ENCODE results near the gene STAC2. TPM values are rescaled to one million over a fixed set of nuclear protein-coding genes. Genes with fewer than 3 reads are reported as not detected.
A peak's percentile ranks its signal among the peaks of the same experiment; 100 is the strongest.

Gene STAC2
- total and polyA plus RNA-seq, 9 of the 15 experiments (the other 6 are each of a cell fraction or from before 2014, with no cell fraction given) = not detected

GRCh38 chr17:39200070-39200879, 25.5 kb downstream of the STAC2 start, which contains the start of gene RPL19 (continued):
- TF ChIP-seq BRD9 (IDR thresholded peaks at IDR 0.05; ENCODE audit: low read depth, partially characterized antibody) (peak; percentile 55), SMAD4 (CRISPR knock-in tag; conservative IDR thresholded peaks at IDR 0.05) (no peak), ZNF140 (CRISPR knock-in tag; IDR thresholded peaks at IDR 0.05) (no peak), SIN3A (IDR thresholded peaks at IDR 0.05; ENCODE audit: borderline replicate concordance in 2 of 2, control insufficient read depth in 1 of 2, low read depth in 2 of 2, low read length in 2 of 2) (peak; percentile 38 to 78; a peak in 1 of 4 replicates), SMARCE1 (IDR thresholded peaks at IDR 0.05) (no peak), NR2C1 (IDR thresholded peaks at IDR 0.05) (peak; percentile 58; the same call in 1 of the 2 replicates), NR2C1 (tag; IDR thresholded peaks at IDR 0.05) (no peak), ZNF12 (CRISPR knock-in tag; IDR thresholded peaks at IDR 0.05) (0 out of 2 replicates have a peak, but pooled peaks have one; percentile 30), TARDBP (IDR thresholded peaks at IDR 0.05) (no peak), ATF2 (CRISPR knock-in tag; IDR thresholded peaks at IDR 0.05) (no peak), RUNX1 (IDR thresholded peaks at IDR 0.05; ENCODE audit: low read depth) (no peak), TBL1XR1 (IDR thresholded peaks at IDR 0.05; ENCODE audit: low read length in 2 of 2) (no peak), FOXM1 (IDR thresholded peaks at IDR 0.05; ENCODE audit: low read depth) (no peak), FOXM1 (CRISPR knock-in tag; IDR thresholded peaks at IDR 0.05; ENCODE audit: low read depth) (0 out of 2 replicates have a peak, but pooled peaks have one; percentile 36), MNT (conservative IDR thresholded peaks at IDR 0.05) (peak; percentile 81 to 88), E2F3 (CRISPR knock-in tag; IDR thresholded peaks at IDR 0.05) (0 out of 2 replicates have a peak, but pooled peaks have one; percentile 14), MAFG (tag; conservative IDR thresholded peaks at IDR 0.05) (no peak), NFE2L1 (tag; IDR thresholded peaks at IDR 0.05; ENCODE audit: borderline replicate concordance, low read depth) (no peak), ARID2 (IDR thresholded peaks at IDR 0.05) (0 out of 2 replicates have a peak, but pooled peaks have one; percentile 11), DPF2 (IDR thresholded peaks at IDR 0.05) (no peak), MCM7 (IDR thresholded peaks at IDR 0.05) (no peak), ZNF41 (CRISPR knock-in tag; conservative IDR thresholded peaks at IDR 0.05) (no peak), MAFF (IDR thresholded peaks at IDR 0.05; ENCODE audit: low read length) (peak; percentile 87), THAP12 (CRISPR knock-in tag; IDR thresholded peaks at IDR 0.05) (no peak), SAFB2 (IDR thresholded peaks at IDR 0.05; ENCODE audit: borderline replicate concordance, low read depth, low read length, severe bottlenecking) (no peak), ZNF124 (CRISPR knock-in tag; IDR thresholded peaks at IDR 0.05) (no peak)

Data from K562 (cell line).